Left lung (tissue), 10 donors: ENCODE measurements around the gene LBHD1. TPM values are rescaled to one million over a fixed set of nuclear protein-coding genes. Genes with fewer than 3 reads are reported as not detected.
A peak's percentile ranks its signal among the peaks of the same experiment; 100 is the strongest.

ENCODE experiments used
- ATAC-seq: fragments of 200-7000 bp; cut with Tn5 transposase; one replicate; pipeline ENCODE4 v1.9.1; 2020; ENCODE audit warnings: moderate library complexity
- DNase-seq, 4 donors: peaks; one replicate each; pipeline ENCODE4 v3.0.0-alpha.2; 2013 to 2020
- H3K27ac ChIP-seq, 2 donors: fragments of 200-600 bp; sonication (generic) in 1 of 2; one replicate each; pipeline versions ENCODE4 v1.5.0 to v1.8.0; 2020 to 2021
- H3K27me3 ChIP-seq, 2 donors: fragments of 200-600 bp; sonication (generic) in 1 of 2; one replicate each; pipeline versions ENCODE4 v1.5.0 to v1.8.0; 2020 to 2021
- H3K36me3 ChIP-seq, 2 donors: fragments of 200-600 bp; sonication (generic) in 1 of 2; one replicate each; pipeline versions ENCODE4 v1.5.0 to v1.8.0; 2020 to 2021
- H3K4me1 ChIP-seq, 2 donors: fragments of 200-600 bp; one replicate each; pipeline ENCODE4 v1.8.0; 2021
- H3K4me3 ChIP-seq, 2 donors: fragments of 200-600 bp; sonication (generic) in 1 of 2; one replicate each; pipeline versions ENCODE4 v1.5.0 to v1.8.0; 2020 to 2021; ENCODE audit warnings: mild to moderate bottlenecking in 1 of 2
- H3K9me3 ChIP-seq, 2 donors: fragments of 200-600 bp; sonication (generic) in 1 of 2; one replicate each; pipeline versions ENCODE4 v1.5.0 to v1.8.0; 2020 to 2021
- CTCF ChIP-seq, 2 donors: fragments of 200-600 bp; sonication (generic) in 1 of 2; IDR thresholded peaks; one replicate each; pipeline versions ENCODE4 v1.5.0 to v1.8.0; 2021; ENCODE audit warnings: antibody characterized with exemption in 2 of 2
- intact Hi-C, 2 donors: fragments of 100-400 bp; cut with DNase I; formaldehyde crosslinking; loops; one replicate each; pipeline versions ENCODE4 v1.11.2 to v1.14.2; 2022
- polyA plus RNA-seq, 6 donors: library from polyadenylated mRNA; unstranded; fragments of 120-200 nt; gene quantifications; one replicate each; pipeline ENCODE4 v1.2.1, GENCODE V29; 2013; ENCODE audit not compliant: insufficient read length in 6 of 6
- total RNA-seq, 2 donors: library from RNA; stranded (reverse); fragmentation: NEBNext Ultra II Directional; extraction: Animal tissue kit (Norgen Biotek cat#: 25700); gene quantifications; one replicate each; pipeline ENCODE4 v1.2.1, GENCODE V29; 2021
- donor health status: DM: no; HTN: yes; CAD: no.
- donor health status: DM: no; HTN: no; CAD: no.

The LBHD1 gene
- total and polyA plus RNA-seq, 8 donors = 4.4 to 9.9 (median 8.2) TPM

- Histone ChIP-seq H3K4me1 (peaks cover 24 to 72% of the 10 kb centered on the region in 2 donors), H3K9me3 (no peaks in the 10 kb centered on the region), H3K27me3 (no peaks in the 10 kb centered on the region), H3K4me3 (no peak overlapping the region), H3K27ac (no peak overlapping the region), H3K36me3 (peaks cover 0 to 23% of the 10 kb centered on the region in 2 donors)
- intact Hi-C loops = no loop called here
- DNase-seq = no peak
- ATAC-seq = no peak
- no peak for TF ChIP-seq CTCF (IDR thresholded peaks at IDR 0.05)
These were observed 4.6 kb downstream of the LBHD1 start for GRCh38 chr11:62667460-62667859.

DNA sequence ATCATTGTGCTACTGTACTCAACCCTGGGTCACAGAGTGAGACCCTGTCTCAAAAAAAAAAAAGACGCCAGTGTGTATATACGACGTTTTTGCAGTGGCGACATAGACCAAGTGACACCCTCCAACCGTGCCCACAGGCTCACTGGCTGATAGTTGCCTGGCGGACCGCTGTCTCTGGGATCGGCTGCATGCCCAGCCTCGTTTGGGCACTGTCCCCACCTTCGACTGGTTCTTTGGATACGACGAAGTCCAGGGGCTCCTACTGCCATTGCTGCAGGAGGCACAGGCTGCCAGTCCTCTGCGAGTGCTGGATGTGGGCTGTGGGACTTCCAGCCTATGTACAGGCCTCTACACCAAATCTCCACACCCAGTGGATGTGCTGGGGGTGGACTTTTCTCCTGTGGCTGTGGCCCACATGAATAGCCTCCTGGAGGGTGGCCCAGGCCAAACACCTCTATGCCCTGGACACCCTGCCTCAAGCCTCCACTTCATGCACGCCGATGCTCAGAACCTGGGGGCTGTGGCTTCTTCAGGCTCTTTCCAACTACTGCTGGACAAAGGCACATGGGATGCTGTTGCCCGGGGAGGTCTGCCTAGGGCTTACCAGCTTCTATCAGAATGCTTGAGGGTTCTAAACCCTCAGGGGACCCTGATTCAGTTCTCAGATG lies 5.7 kb downstream of the LBHD1 start:
- no peak for TF ChIP-seq CTCF (IDR thresholded peaks at IDR 0.05)

GRCh38 chr11:62665599-62666258 lies 6.3 kb downstream of the LBHD1 start:
- H3K9me3 ChIP-seq = no peaks in the 10 kb centered on the region
- intact Hi-C loops = no loop called here
- H3K27ac ChIP-seq = peak overlapping the region; percentile 89 to 94
- H3K4me3 ChIP-seq = peak overlapping the region; percentile 86 to 90
- no peaks in the 10 kb centered on the region for H3K27me3 ChIP-seq
- peaks cover 20 to 64% of the 10 kb centered on the region in 2 donors for H3K4me1 ChIP-seq
- no peak for TF ChIP-seq CTCF (IDR thresholded peaks at IDR 0.05)
- DNase-seq (peak in 2 of 4 donors; percentile 53 to 83), ATAC-seq (peak; percentile 53)
- H3K36me3 ChIP-seq = peaks cover 0 to 40% of the 10 kb centered on the region in 2 donors

More for the DNA sequence above, 5.7 kb downstream of the LBHD1 start:
- Histone ChIP-seq H3K36me3 (peaks cover 0 to 34% of the 10 kb centered on the region in 2 donors), H3K4me1 (peaks cover 24 to 69% of the 10 kb centered on the region in 2 donors), H3K9me3 (no peaks in the 10 kb centered on the region), H3K27ac (peak overlapping the region; percentile 89 to 94), H3K4me3 (peak overlapping the region; percentile 86 to 90), H3K27me3 (no peaks in the 10 kb centered on the region)
- no peak for ATAC-seq
- intact Hi-C loops = no loop called here
- no peak for DNase-seq

DNA sequence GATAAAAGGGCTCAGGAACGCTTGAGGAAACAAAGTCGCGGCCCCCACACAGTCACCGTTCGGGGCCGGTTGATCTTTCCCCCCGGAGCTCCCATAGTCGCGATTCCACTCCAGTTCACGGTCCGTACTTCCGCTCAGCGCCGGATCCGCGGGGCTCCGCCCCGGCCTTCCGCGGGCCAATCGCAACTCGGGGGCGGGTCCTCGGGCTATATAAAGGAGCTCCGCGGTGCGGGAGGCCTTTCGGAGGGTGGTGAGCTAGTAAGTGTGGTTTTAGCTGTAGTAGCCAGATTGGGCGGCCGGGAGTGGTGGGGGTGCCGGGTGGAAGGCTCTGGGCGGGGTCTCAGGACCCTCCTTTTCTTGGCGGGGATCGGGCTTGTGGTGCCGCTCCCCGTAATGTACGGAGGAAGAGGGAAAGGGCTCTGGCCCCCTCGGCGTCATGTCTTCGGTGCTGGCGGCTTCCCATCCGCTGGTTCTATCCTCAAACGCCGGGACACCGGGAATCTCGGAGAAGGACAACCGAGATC lies 6.9 kb downstream of the LBHD1 start, which contains the start of the genes C11orf98 and CSKMT:
Gene C11orf98, minus strand, starts transcription at position 136 of the 524 bp plus-strand sequence. Its CDS starts 41 bp downstream, at position 95.
Gene CSKMT, plus strand, starts transcription at position 238 of the 524 bp plus-strand sequence. CDS start 568 bp downstream, outside the sequence.
- H3K4me1 ChIP-seq = peaks cover 14 to 58% of the 10 kb centered on the region in 2 donors
- no peak for TF ChIP-seq CTCF (IDR thresholded peaks at IDR 0.05)
- peak within 1 kb of the TSS; percentile 89 to 94 for H3K27ac ChIP-seq
- DNase-seq (peak; percentile 95 to 97 (median 96)), ATAC-seq (peak; percentile 98)
- H3K36me3 ChIP-seq = peaks cover 0 to 42% of the 10 kb centered on the region in 2 donors
- H3K27me3 ChIP-seq = no peaks in the 10 kb centered on the region
- H3K9me3 ChIP-seq = no peaks in the 10 kb centered on the region
- peak within 1 kb of the TSS; percentile 86 to 90 for H3K4me3 ChIP-seq
- intact Hi-C loops = no loop called here
